GM12891 (cell line): ENCODE data around the gene EYA2.

Experiments used
- PAX5 ChIP-seq: IDR thresholded peaks from 2 replicates; pipeline ENCODE4 v1.6.1; 2011; ENCODE audit warnings: low read length, moderate library complexity, mild to moderate bottlenecking; ENCODE audit not compliant: insufficient read depth, severe bottlenecking
- POLR2A ChIP-seq: IDR thresholded peaks from 2 replicates; pipeline ENCODE4 v1.6.1; 2011; ENCODE audit warnings: low read depth, low read length, control low read depth
- POLR2AphosphoS5 ChIP-seq: IDR thresholded peaks from 2 replicates; pipeline ENCODE4 v1.6.1; 2011; ENCODE audit warnings: low read depth, low read length, control low read depth
- TAF1 ChIP-seq: IDR thresholded peaks from 2 replicates; pipeline ENCODE4 v1.6.1; 2011; ENCODE audit warnings: low read depth, low read length, control low read depth

- TF ChIP-seq POLR2A (no peak), TAF1 (no peak), PAX5 (no peak), POLR2AphosphoS5 (no peak)
These were observed 177.1 kb downstream of the EYA2 start for GRCh38 chr20:47071646-47072185.
